Activated CD8-positive, alpha-beta T cell treated with anti-CD3 and anti-CD28 coated beads for 36 hours (primary cell): ENCODE data around the gene PLA2G4D. TPM values are rescaled to one million over a fixed set of nuclear protein-coding genes. Genes with fewer than 3 reads are reported as not detected.
A peak's percentile ranks its signal among the peaks of the same experiment; 100 is the strongest.

Source experiments
- ATAC-seq: fragments of 200-7000 bp; cut with Tn5 transposase; one replicate; pipeline ENCODE4 v1.10.0; 2021; ENCODE audit warnings: mild to moderate bottlenecking, moderate library complexity
- CTCF ChIA-PET: fragments of 350-600 bp; sonication (Branson Sonifier 250); formaldehyde crosslinking; loops from one replicate; lab custom pipeline; 2021; ENCODE audit warnings: antibody characterized with exemption; lab: Charles Lee
- POLR2A ChIA-PET: fragments of 350-600 bp; sonication (Branson Sonifier 250); formaldehyde crosslinking; loops from one replicate; lab custom pipeline; 2021; ENCODE audit warnings: antibody characterized with exemption; lab: Charles Lee
- DNase-seq: peaks from one replicate; pipeline ENCODE4 v3.0.0-alpha.2; 2020
- H3K27ac Mint-ChIP-seq: one replicate; pipeline ENCODE4 v1.8.0; 2021; ENCODE audit warnings: mild to moderate bottlenecking, mixed read lengths
- H3K27me3 Mint-ChIP-seq: one replicate; pipeline ENCODE4 v1.8.0; 2021; ENCODE audit warnings: mixed read lengths
- H3K36me3 Mint-ChIP-seq: one replicate; pipeline ENCODE4 v1.8.0; 2021; ENCODE audit warnings: low read depth, mixed read lengths
- H3K4me1 Mint-ChIP-seq: one replicate; pipeline ENCODE4 v1.8.0; 2021; ENCODE audit warnings: low read depth, mixed read lengths
- H3K4me3 Mint-ChIP-seq: one replicate; pipeline ENCODE4 v1.8.0; 2021; ENCODE audit warnings: mild to moderate bottlenecking, moderate library complexity, mixed read lengths
- H3K9me3 Mint-ChIP-seq: one replicate; pipeline ENCODE4 v1.8.0; 2021; ENCODE audit warnings: mixed read lengths
- CTCF ChIP-seq: fragments of 200-600 bp; IDR thresholded peaks from one replicate; pipeline ENCODE4 v1.8.0; 2022; ENCODE audit warnings: antibody characterized with exemption, mild to moderate bottlenecking
- intact Hi-C: fragments of 100-400 bp; cut with micrococcal nuclease; formaldehyde crosslinking; loops from one replicate; pipeline ENCODE4 v1.10.0; 2022
- total RNA-seq, 2 experiments: library from RNA; stranded (reverse); gene quantifications; one replicate each; pipeline ENCODE4 v1.2.3, GENCODE V29; 2021

The PLA2G4D gene
- total RNA-seq, 2 experiments from 2014 or later = not detected

- ATAC-seq (no peak), DNase-seq (no peak)
- intact Hi-C loops = no loop called here
- Mint-ChIP-seq H3K27ac (no peak overlapping the region), H3K4me3 (no peak overlapping the region), H3K9me3 (no peaks in the 10 kb centered on the region), H3K36me3 (no peaks in the 10 kb centered on the region), H3K27me3 (peaks cover 7% of the 10 kb centered on the region), H3K4me1 (peaks cover 3% of the 10 kb centered on the region)
- CTCF ChIA-PET = interaction anchor here (1.3 to 7.9 kb wide), 4 partner anchors 20 to 97 kb away, joined by 3 to 59 read pairs (median 4); no protein-coding TSS in a partner anchor
- no peak for TF ChIP-seq CTCF
- POLR2A ChIA-PET = no interaction called here
These were observed 6.9 kb downstream of the PLA2G4D start for GRCh38 chr15:42087460-42087859.

DNA sequence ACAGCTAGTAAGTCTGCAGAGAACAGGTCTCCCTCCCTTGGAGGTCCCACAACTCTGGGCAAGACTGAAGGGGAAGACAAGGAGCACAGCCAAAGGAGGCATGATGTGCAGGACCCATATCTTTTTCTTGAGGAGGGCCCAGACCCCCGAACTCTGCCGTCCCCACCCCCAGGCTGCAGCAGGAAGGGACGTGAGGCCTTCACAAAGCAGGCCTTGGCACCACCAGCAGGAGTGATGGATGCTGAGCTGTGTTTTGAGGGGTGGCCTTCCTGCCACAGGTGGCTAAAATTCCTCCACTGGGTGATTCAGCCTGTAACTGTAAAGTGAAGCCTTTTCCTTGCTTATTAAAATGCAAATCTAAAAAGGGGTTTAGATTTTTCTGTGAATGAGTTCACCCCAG, 8.6 kb downstream of the PLA2G4D start:
- H3K4me3 Mint-ChIP-seq = no peak overlapping the region
- DNase-seq (no peak), ATAC-seq (no peak)
- TF ChIP-seq CTCF = no peak
- no peak overlapping the region for H3K27ac Mint-ChIP-seq
- H3K4me1 Mint-ChIP-seq = peaks cover 3% of the 10 kb centered on the region
- intact Hi-C loops = no loop called here
- H3K9me3 Mint-ChIP-seq = no peaks in the 10 kb centered on the region
- ChIA-PET CTCF (interaction anchor here (0.6 to 7.9 kb wide), 8 partner anchors 13 to 101 kb away, joined by 3 to 59 read pairs (median 4); no protein-coding TSS in a partner anchor), POLR2A (no interaction called here)
- peaks cover 7% of the 10 kb centered on the region for H3K27me3 Mint-ChIP-seq
- H3K36me3 Mint-ChIP-seq = no peaks in the 10 kb centered on the region

DNA sequence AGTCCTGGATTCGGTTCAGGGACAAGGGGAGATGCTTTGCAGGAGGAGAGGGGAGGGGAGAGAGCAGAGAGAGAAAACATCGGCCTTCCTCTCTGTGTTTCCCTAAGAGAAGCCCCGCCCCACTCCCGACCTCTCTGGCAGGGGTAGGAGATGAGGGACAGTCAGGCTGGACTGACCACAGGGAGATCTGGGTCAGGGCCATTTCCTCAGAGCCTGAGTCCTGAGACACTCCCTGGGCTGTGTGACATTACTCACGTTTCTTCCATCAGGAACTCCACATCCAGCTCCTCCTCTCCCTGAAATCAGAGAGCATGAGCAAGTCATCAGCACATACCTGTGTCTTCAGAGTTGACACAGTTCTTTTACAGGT, 9.1 kb downstream of the PLA2G4D start:
- ChIA-PET POLR2A (no interaction called here), CTCF (interaction anchor here (1.2 to 7.9 kb wide), 16 partner anchors 11 to 123 kb away, joined by 3 to 59 read pairs (median 5); no protein-coding TSS in a partner anchor)
- Mint-ChIP-seq H3K4me1 (peaks cover 3% of the 10 kb centered on the region), H3K4me3 (no peak overlapping the region), H3K36me3 (no peaks in the 10 kb centered on the region), H3K27me3 (peaks cover 7% of the 10 kb centered on the region), H3K27ac (no peak overlapping the region), H3K9me3 (no peaks in the 10 kb centered on the region)
- DNase-seq = no peak
- TF ChIP-seq CTCF = no peak
- intact Hi-C loops = no loop called here
- no peak for ATAC-seq

DNA sequence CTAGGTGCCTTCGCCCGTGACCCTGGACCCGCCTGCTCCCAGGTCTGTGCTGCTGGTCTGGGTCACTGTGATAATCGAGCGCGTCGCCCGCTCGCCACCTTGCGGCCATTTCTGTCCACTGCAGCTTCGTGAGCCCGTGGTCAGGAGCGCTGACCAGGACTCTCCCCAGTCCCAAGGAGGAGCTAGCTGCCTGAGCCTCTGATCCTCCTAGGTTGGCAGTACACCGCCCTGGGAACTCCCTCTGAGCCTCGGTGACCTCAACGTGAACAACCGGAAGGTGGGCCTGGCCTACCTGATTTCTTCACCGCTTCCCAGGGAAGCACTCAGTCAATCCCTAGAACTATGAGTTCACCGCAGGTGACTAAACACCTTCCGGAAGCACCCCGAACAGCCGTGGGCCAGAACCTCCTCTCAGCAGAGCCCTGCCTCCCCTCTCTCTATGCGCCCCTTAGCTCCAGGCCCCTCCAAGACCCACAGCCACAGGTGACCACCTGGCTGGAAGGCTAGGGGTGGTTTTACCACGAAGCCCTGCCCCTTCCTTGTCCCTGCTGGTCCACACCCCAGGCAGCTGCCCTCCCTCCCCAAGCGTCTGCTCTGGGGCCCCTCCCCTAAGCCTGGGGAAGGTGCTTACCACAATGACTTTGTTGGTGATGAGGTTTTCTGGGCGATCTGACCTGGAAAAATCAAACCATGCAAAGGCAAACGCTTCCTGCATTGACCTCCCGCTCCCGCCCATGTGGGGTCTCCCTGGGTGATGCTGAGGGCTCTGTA, 9.7 kb downstream of the PLA2G4D start:
- ChIA-PET POLR2A (no interaction called here), CTCF (interaction anchor here (0.6 to 7.9 kb wide), 33 partner anchors 9 to 332 kb away, joined by 3 to 59 read pairs (median 4); partner anchors contain the start of genes PLA2G4D and PLA2G4E)
- H3K27me3 Mint-ChIP-seq = peaks cover 7% of the 10 kb centered on the region
- peak; percentile 95 for TF ChIP-seq CTCF
- ATAC-seq (peak; percentile 90), DNase-seq (peak; percentile 59)
- H3K4me3 Mint-ChIP-seq = no peak overlapping the region
- intact Hi-C loops = no loop called here
- H3K36me3 Mint-ChIP-seq = no peaks in the 10 kb centered on the region
- H3K27ac Mint-ChIP-seq = no peak overlapping the region
- peaks cover 3% of the 10 kb centered on the region for H3K4me1 Mint-ChIP-seq
- H3K9me3 Mint-ChIP-seq = no peaks in the 10 kb centered on the region

- Mint-ChIP-seq H3K36me3 (no peaks in the 10 kb centered on the region), H3K4me3 (no peak overlapping the region), H3K27ac (no peak overlapping the region), H3K27me3 (peaks cover 7% of the 10 kb centered on the region), H3K4me1 (peaks cover 3% of the 10 kb centered on the region), H3K9me3 (no peaks in the 10 kb centered on the region)
- ChIA-PET CTCF (interaction anchor here (0.6 to 7.9 kb wide), 30 partner anchors 9 to 332 kb away, joined by 3 to 59 read pairs (median 4); partner anchors contain the start of genes PLA2G4D and PLA2G4E), POLR2A (no interaction called here)
- no peak for TF ChIP-seq CTCF
- ATAC-seq = no peak
- intact Hi-C loops = no loop called here
- no peak for DNase-seq
These were observed 10.4 kb downstream of the PLA2G4D start for GRCh38 chr15:42083916-42084315.
